GM19023 (cell line): ENCODE measurements around the gene IFI30.
"Not testable (repeated sequence)": the region's sequence is repeated elsewhere in the genome, so short reads cannot be mapped to it uniquely, and the experiment has no call there.

Experiments
- ATAC-seq: cut with Tn5 transposase; IDR thresholded peaks from one replicate; pipeline ENCODE4 v1.9.1; 2021; ENCODE audit warnings: mild to moderate bottlenecking, moderate library complexity; ENCODE audit not compliant: unreplicated experiment

IFI30 gene

DNA sequence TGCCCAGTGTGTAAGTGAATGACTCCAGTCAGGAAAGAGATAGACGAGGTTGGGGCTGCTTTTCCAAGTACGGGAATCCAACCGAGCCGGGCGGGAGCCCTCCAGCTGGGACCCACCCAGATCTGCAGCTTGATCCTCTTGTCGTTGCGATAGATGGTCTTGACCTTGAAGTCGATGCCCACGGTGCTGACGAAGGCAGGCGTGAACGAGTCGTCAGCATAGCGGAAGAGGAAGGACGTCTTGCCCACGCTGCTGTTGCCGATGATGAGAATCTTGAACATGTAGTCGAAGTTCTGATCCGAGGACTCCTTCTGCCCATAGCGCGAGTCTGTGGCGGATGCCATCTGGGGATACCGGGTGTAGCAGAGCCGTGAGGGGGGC lies 28.8 kb downstream of the IFI30 start:
- no peak for ATAC-seq

DNA sequence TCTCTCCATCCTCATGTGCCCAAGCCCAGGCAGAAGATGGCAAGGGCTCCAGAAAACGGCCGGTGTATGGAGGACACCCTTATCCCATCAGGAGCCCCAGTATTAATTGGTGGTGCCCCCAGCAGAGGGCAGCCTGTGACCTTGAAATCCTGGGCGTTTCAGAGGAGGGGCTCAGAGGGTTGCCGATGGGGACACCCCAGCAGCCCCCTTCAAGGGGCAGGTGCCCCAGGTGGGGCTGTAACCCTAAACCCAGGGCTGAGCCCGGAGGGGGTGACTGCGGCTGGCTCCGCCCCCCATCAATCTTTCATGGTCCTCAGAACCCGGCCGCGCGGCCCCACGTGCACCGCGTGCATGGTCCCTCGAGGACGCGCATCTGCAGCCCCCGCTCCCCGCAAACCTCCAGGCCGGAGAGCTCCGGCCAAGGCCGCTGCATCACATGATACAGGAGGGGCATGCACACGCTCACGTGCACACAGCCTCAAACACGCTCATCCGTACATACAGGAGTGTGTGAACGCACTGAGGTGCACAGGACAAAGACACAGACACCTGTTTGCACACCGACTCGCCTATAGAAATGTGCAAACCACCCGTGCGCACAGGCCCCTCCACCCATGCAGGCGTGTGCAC lies 29.3 kb downstream of the IFI30 start:
- no peak for ATAC-seq

DNA sequence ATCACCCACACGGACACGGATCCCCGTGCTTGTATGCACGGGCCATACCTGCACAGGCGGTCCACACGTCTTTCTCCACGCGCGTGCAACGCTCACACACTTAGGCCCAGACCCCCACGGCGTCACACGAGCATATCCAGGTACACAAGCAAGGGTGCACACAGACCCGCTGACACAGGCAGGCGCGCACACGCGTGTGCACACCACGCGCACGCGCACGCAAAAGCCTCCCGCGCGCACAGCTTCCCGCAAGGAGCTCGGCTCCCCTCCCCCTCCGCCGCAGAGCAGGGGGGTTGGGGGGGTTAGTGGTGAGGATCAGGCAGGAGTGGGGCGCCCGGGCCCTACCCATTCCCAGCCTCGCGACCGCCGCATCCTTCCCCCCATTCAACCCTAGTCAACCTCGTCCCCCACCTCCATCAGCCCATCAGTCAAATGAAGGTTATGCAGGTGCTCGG lies 29.8 kb downstream of the IFI30 start:
- ATAC-seq = peak; percentile 1

DNA sequence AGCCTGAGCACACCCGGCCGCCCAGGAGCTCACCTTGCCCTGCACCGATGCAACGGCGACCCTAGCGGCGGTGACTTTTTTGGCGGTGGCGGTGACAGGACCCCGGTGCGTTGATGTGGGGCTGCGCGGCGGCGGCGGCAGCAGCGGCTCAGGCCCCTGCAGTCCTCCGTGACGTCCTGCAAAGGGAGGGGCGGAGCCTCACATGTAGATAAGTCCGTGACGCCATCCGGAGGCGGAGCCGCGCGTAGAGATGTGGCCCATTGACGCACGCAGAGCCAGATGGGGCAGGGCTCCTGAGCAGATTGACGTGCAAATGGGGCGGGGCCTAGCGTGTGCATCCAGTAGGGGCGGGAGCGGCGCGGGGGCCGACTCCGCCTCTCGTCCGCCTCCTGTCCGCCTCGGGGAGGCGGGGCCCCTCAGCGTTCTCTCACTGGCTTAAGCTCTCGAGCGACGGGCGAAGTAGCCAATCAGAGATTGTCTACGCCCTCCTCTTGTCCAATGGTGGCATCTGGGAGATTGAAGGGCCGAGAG lies 30.3 kb downstream of the IFI30 start, which contains the start of gene RAB3A:
Gene RAB3A (minus strand): TSS at position 180 of the 531 bp plus-strand sequence. CDS start 1,302 bp downstream, outside the sequence.
- peak; percentile 88 for ATAC-seq

DNA sequence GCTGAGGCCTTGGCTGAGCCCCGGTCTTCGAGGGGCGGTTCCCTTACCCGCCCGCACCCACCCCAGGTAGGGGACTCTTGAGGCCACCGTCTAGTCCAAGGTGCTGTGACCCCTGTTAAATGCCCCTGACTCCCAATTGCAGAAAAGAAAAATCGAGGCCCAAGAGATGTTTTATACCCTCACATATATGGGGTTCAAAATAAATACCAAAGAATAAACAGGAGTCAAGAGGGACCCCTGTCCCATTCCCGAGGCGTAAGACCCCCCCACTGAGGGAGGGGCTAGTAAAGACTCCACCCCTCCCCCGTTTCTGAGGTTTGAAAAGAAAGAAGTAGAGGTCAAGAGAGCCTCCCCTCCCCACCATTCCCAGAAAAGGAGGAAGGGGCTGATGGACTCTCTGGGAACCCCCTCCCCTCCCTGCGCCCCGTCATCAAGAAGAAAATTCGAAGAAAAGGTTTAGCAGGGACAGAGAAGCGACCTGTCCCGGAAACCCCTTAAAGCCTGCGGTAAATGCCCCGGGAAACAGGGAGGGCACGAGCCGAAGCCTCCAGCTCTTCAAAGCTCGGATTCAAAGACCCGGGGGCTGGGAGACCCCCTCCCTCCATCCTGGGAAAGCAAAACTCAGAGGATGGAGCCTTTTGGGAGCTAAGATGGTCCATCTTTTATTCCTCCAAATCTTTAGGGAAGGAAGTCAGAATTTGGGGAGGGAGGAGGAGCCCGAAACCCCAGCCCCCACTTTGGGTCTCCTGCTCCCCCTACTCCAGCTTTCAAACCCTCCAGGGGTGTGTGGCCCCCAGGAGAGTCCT lies 31.0 kb downstream of the IFI30 start:
- ATAC-seq = peak; percentile 3

DNA sequence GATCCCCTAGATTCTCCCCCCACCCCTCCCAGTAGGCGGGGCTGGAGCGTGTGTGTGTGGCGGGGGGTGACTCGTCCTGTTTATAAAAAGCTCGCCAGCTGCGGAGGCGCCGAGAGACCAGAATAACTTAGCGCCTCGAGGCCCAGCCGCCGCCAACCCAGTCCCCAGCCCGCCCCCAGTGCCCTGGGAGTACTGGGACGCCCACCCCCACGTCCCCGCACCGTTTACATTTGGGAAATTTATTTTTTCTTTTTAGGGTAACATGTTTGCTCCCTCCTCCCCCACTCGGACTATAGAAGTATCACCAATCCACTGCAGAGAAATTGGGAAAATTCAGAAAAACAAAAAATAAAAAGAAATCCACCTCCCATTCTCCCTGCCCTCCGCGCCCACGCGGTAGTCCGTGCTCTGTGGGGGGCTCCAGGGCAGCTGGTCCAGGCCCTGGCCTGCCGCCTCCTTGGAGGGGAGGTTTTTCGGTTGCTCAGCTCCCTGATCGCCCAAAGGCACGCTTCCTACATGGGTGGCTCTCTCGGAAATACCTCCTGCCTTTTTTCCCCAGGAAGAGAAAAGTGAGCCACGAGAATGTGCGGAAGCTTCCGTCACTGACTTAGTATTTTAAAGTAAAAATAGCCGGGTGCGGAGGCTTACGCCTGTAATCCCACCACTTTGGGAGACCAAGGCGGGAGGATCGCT lies 31.7 kb downstream of the IFI30 start:
- no peak for ATAC-seq

DNA sequence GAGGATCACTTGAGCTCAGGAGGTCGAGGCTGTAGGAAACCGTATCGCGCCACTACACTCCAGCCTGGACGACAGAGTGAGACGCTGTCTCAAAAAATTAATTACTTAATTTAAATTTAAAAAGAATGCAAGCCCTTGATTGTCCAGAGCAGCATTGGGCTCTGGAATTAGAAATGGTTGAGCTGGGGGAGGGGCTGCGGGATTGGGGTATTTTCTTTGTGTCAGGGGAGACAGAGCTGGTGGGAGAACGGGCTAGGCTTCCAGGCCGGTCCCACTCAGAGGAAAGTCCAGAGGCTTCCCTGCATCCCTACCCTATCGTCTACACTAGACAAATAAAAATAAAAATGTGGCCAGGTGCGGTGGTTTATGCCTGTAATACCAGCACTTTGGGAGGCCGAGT lies 32.4 kb downstream of the IFI30 start:
- no peak for ATAC-seq

DNA sequence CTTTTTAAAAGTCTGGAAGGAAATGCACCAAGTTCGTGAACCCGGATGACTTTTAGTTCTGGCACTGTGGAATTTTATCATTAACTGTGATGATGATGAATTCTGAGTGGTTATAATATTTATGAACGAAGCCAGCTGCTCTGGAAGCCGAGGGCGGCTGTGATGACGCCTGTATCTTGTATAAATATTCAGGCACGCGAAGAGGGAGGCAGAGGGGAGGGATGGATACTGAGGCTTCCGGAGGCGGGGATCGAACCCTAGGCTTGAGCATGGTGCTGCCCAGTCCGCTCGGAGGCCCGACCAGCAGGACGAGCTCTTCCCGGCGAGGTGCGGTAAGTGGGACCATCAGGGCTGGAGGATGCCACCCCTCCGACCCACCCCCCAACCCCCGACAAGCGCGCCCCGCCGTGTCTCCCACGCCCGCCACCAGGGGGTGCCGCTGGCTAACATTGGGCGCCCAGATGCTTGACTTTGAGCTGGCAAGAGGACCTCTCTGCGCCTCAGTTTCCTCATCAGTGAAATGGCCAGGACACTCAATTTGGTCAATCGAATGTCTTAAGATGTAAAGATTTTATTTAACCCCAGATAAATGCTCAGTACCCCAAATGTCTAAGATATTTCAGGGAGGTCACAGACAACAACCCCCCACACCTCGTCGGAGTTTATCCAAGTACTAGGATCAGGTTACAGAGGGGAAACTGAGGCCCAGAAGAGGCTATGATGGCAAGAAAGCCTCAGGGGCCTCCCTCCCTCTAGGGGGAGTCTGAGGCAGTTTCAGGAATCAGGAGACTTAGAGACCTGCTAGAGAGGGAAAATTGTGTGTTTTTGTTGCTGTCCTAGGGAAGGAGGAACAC lies 34.7 kb downstream of the IFI30 start:
- no peak for ATAC-seq

DNA sequence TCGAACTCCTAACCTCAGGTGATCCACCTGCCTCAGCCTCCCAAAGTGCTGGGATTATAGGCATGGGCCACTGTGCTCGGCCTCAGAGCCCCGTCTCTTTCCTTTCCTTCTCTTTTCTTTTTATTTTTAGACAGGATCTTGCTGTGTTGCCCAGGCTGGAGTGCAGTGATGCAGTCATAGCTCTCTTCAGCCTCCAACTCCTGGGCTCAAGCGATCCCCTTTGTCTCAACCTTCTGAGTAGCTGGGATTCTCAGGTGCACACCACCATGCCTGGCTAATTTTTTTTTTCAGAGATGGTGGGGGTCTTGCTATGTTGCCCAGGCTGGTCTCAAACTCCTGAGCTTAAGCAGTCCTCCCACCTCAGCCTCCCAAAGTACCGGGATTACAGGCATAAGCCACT lies 36.3 kb downstream of the IFI30 start:
- ATAC-seq = not testable (repeated sequence)

DNA sequence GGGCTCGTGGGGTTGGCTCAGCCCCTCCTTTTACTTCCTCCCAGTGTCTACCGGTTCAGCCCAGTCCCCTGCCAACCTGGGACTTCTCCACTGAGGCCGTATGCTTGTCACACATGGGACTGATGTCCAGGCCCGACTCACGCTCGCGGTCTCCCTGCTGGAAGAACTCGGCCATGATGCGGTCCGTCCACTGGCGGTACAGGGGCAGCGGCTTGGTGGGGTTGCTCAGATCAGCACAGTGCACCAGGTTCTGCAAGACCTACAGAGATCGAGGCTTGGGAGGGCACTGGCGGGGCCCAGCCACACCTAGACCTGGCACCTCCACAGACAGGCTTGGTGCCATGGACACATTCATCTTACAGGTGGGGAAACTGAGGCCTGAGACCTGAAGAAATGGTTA lies 38.1 kb downstream of the IFI30 start:
- ATAC-seq = no peak

DNA sequence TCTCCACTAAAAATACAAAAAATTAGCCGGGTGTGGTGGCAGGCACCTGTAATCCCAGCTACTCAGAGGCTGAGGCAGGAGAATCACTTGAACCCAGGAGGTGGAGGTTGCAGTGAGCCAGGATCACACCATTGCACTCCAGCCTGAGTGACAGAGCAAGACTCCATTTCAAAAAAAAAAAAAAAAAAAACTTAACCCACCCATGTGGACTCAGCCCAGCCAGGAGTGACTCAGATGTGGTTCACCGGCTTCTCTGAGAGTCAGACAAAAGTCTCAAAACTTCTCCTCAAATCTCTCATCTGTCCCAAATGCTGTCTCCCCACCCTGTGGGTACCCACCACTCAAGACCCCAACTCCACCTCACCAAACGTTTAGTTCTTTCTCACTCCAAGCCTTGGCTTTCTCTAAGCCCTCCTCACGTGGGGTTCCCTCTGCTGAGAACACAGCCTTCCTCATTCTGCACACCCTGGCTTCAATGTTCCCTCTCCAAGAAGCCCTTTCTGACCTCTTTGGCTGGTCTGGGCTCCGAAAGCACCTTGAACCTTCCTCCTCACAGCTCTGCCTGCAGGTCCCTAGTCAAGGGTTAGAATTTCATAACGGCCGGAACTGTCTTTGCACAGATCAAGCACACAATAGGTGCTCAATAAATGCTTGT lies 41.3 kb downstream of the IFI30 start:
- no peak for ATAC-seq

DNA sequence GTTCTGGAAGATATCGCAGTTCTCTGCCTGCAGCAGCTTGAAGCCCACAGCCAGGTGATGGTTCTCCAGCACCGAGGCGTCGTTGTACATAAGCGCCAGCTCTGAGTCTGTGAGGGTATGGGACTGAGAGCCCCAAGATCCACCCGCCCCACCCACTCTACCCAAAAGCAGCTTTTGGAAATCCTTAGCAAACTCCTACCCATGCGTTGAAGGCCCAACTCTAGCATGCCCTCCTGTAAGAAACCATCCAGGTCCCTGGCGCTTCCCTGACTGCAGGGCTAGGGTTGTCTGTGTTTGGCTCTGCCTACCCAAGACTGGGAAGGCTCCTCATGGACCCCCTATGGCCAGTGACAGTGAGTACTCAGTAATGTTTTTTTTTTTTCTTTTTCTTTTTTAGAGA lies 43.2 kb downstream of the IFI30 start:
- no peak for ATAC-seq

DNA sequence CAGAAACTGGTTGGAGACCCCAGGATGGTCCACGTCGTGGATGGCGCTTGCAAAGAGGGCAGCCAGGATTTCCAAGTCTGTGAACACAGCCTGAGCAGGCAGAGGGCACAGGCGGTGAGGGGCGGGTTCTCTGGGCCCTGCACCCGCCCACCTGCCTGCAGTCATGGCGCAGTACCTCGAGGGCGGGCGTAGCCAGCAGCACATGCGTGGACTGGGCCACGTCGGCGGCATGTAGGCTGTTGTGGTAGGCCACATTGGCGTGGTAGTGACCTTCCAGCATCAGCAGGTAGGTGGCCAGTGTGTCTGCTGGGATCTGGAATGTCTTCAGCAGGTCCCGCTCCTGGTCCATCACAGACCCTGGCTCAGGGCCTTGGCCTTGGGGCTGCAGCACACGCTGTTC lies 44.5 kb downstream of the IFI30 start:
- no peak for ATAC-seq

DNA sequence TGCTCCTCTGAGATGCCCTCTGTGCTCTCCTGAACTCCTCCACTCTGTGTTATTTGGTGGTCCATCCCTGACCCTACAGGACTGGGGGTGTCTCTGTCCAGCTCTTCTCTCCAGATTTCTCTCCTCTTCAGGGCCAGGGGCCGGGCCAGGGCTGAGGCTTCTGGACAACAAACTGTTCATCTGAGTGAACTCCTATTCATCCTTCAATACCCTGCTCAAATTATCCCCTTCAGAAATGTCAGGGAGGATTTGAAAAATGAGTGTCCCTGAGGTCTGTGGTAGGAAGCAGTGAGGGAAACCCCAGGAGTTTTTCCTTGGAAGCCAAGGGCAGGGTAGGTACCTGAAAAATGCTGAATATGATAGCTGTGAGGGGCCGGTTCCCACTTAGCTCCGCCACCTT lies 45.0 kb downstream of the IFI30 start:
- ATAC-seq = no peak

DNA sequence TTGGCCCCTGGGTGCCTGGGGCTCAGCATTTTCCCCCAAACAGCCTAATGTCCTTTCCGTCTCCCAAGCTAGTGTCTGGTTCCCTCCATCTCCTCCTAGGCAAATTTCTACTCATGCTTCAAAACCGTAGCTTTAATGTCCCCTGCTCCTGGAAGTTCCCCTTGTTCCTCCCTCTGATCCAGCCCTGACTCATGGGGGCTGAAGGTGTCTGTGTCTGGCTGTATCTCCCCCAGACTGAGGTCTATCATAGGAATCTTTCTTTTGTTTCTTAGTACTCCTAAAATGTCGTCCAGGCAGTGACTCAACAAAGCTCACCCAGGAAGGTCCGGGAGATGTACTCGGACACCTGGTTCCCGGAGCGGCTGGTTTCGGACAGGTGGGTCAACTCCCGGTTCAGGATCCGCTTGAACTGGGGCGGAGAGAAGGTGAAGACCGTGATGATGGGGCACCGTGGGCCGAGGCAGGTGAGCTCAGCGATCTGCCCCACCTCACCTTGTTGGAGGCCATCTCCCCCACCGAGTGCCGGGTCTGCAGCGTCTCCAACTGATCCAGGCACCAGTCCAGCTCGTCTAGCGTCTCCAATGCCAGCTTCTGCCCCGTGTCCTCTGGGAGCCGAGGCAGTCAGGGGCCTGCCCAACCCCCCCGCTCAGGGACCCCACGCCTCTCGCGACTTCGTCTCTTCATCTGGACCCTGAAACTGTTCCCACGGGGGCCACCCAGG lies 46.5 kb downstream of the IFI30 start:
- no peak for ATAC-seq

DNA sequence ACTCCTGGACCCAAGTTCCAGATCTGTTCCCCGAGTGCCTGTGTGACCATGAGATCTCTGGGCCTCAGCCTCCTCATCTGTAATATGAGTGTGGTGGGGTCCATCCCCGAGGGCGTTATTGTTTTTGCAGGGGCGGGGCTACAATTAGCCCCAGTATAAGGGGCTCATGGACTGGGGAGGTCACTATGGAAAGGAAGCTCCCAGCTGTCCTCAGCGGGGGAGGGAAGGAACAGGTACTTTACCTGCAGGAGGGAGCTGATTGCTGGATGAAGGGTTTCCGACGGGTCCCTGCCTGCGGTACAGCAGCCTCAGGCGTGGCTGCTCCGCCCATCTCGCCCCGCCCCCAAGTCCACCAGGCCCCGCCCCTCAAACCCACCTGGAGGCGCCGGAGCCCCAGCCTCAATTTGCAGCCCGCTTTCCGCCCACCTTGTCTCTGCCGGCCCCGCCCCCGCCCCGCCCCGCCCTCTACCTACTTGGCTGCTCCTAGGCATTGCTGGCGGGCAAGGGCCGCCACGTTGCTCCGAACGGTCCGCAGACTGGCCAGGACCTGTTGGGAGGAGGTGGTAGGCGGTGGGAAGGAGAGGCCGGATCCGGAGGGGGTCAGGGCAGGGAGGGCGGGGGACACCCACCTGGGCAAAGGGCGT lies 47.1 kb downstream of the IFI30 start:
- no peak for ATAC-seq

DNA sequence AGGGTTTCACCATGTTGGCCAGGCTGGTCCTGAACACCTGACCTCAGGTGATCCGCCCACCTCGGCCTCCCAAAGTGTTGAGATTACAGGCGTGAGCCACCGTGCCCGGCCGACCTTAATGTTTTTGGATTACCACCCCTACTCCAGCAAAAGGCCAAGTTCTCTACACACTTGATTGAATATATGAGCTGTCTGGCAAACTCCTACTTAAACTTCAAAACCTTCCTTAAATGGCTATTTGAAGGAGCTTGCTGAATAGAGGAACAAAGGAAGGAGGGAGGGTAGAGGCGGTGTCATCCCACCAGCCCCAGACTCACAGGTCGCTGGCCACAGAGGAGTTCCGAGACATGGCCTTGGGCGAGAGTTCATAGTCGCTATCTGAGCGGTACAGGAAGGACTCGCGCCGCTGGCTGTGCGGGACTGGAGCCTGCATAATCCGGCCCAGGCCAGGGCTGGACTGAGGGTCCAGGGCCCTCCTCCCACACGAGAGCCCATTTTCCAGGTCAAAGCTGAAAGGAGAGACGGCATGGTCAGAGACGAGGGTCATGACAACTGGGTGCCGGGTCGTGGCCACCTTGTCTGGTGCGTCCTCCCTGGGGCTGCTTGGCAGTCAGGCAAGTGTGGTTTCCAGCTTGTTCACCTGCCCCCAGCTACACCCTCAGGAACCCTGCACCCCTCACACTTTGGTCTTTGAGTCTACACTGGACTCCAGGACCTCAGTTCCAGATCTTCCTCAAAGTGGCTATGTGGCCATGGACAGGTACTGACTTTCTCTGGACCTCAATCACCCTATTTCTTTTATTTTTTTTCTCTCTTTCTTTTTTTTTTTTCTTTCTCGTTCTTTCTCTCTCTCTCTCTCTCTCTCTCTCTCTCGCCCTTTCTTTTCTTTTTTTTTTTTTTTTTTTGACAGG lies 48.5 kb downstream of the IFI30 start:
- no peak for ATAC-seq
